HFFc6 (cell line): ENCODE data around the gene ADSS1. TPM values are rescaled to one million over a fixed set of nuclear protein-coding genes. Genes with fewer than 3 reads are reported as not detected.

Experiments
- DNase-seq: peaks from one replicate; pipeline ENCODE4 v3.0.0-alpha.2; 2018
- H3K27ac Mint-ChIP-seq: 2 replicates; pipeline ENCODE4 v1.8.0; 2020; ENCODE audit warnings: mild to moderate bottlenecking, mixed read lengths
- H3K27me3 Mint-ChIP-seq: 2 replicates; pipeline ENCODE4 v1.8.0; 2021; ENCODE audit warnings: mild to moderate bottlenecking, moderate library complexity, mixed read lengths; ENCODE audit not compliant: insufficient read depth
- H3K36me3 Mint-ChIP-seq: 2 replicates; pipeline ENCODE4 v1.8.0; 2021; ENCODE audit warnings: low read depth, mixed read lengths
- H3K4me1 Mint-ChIP-seq: 2 replicates; pipeline ENCODE4 v1.8.0; 2020; ENCODE audit warnings: low read depth, mixed read lengths
- H3K4me3 Mint-ChIP-seq: 2 replicates; pipeline ENCODE4 v1.8.0; 2020; ENCODE audit warnings: mild to moderate bottlenecking, moderate library complexity, mixed read lengths
- H3K9me3 Mint-ChIP-seq: 2 replicates; pipeline ENCODE4 v1.8.0; 2020; ENCODE audit warnings: mild to moderate bottlenecking, mixed read lengths
- total RNA-seq, 6 experiments: library from RNA; stranded (reverse); fragmentation: NEBNext Ultra II Directional; extraction: Animal tissue kit (Norgen Biotek cat#: 25700); gene quantifications; 2 replicates in 1 of 6; 3 replicates in 5 of 6; pipeline ENCODE4 v1.2.3, GENCODE V29; 2021
- TF ChIP-seq, protein P1 (sequence below): fragments of 200-600 bp; sonication (generic); IDR thresholded peaks from 2 replicates; pipeline ENCODE4 v1.5.0; 2021; ENCODE audit warnings: antibody characterized with exemption, mild to moderate bottlenecking

ADSS1 gene
- total RNA-seq, 6 experiments from 2014 or later = 2.7 to 3.7 (median 3.3) TPM

DNA sequence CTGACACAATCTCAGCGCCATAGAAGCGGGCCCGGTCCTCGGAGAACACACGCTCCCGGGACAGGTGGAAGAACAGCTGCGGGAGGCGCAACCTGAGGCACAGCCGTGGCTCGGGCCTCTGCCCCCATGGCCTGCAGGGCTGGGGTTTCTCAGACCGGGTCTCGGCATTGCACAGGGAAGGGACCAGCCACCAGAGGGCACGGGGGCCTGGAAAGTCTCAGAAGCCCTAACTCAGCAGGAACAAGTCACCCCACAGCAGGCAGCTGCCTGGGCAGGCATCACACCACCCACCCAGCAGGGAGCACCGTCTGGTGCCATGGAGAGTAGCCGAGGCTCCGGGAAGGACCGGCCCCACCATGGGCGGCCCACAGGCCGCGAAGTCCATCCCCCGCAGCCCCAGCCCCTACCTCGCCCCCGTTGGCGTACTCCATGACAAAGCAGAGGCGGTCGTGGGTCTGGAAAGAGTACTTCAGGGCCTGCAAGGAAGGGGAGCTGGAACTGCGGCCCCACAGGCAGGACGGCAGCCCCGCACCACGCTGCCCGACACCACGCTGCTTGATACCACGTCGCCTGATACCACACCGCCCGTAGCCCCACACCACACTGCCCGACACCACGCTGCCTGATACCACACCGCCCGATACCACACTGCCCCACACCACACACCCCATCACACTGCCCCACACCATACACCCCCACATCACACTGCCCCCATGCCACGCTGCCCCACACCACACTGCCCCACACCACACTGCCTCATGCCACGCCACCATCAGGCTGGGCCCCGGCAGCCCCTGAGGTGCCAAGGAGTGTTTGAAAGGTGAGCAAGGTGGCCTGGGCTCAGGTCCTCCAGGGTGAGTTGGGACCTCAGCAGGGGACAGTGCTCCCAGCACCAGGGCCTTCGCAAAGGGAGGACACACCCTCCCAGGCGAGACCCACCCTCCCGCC lies 49.8 kb downstream of the ADSS1 start:
- H3K27ac Mint-ChIP-seq = no peak overlapping the region
- H3K27me3 Mint-ChIP-seq = peaks cover 6% of the 10 kb centered on the region
- H3K9me3 Mint-ChIP-seq = no peaks in the 10 kb centered on the region
- TF ChIP-seq, protein P1, sequence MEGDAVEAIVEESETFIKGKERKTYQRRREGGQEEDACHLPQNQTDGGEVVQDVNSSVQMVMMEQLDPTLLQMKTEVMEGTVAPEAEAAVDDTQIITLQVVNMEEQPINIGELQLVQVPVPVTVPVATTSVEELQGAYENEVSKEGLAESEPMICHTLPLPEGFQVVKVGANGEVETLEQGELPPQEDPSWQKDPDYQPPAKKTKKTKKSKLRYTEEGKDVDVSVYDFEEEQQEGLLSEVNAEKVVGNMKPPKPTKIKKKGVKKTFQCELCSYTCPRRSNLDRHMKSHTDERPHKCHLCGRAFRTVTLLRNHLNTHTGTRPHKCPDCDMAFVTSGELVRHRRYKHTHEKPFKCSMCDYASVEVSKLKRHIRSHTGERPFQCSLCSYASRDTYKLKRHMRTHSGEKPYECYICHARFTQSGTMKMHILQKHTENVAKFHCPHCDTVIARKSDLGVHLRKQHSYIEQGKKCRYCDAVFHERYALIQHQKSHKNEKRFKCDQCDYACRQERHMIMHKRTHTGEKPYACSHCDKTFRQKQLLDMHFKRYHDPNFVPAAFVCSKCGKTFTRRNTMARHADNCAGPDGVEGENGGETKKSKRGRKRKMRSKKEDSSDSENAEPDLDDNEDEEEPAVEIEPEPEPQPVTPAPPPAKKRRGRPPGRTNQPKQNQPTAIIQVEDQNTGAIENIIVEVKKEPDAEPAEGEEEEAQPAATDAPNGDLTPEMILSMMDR = peak; percentile 45; the same call in 1 of the 2 replicates
- H3K4me3 Mint-ChIP-seq = no peak overlapping the region; the same call in 1 of the 2 replicates
- DNase-seq = no peak
- peaks cover 11% of the 10 kb centered on the region for H3K36me3 Mint-ChIP-seq
- H3K4me1 Mint-ChIP-seq = peaks cover 6% of the 10 kb centered on the region; the same call in 1 of the 2 replicates

DNA sequence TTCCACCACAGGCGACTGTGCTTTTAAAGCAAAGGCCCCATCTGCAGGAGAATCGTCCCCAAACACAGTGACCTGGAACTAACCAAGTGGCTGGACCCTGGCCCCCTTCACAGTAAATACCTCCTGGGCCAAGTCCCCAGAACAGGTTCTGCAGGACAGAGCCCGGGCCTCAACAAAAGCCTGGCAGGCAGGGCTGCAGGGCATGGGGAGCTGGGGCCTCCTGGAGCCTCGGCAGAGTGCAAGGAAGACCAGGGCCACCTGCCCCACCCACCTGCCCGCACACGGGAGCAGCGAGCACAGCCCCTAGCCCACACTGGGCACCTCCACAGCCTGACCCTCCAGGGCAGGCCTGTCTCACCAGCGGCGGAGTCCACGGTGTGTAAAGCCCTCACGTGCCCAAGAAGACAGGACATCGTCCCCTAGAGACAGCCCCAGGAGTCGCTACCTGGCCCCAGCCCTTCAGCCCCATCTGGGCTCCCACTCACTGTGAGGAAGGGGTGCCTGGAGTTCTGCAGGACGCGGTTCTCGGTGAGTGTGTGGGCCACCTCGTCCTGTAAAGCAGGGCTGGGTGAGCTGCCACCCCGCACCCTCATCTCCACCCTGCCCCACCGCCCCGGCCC lies 50.5 kb downstream of the ADSS1 start:
- H3K9me3 Mint-ChIP-seq = no peaks in the 10 kb centered on the region
- H3K4me3 Mint-ChIP-seq = no peak overlapping the region
- no peak for DNase-seq
- peaks cover 6% of the 10 kb centered on the region for H3K27me3 Mint-ChIP-seq
- H3K4me1 Mint-ChIP-seq = no peaks in the 10 kb centered on the region
- H3K27ac Mint-ChIP-seq = no peak overlapping the region
- peaks cover 11% of the 10 kb centered on the region for H3K36me3 Mint-ChIP-seq
- TF ChIP-seq, protein P1 = no peak

DNA sequence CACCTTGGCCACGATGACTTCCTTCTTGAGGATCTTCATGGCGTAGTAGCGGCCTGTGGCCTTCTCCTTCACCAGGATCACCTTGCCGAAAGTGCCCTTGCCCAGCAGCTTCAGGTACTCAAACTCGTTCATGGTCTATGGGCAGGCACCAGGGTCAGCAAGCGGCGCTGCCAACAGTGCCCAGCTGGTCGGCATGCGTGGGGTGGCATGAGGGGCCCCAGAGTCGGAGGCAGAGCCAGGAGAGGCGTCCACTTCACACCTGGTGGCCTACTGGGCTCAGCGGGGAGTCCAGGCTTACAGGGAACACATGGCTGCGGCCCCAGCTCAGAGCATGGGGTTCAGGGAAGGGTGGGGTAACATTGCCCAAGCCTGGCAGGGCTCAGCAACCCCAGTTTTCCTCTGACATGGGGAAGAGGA lies 51.1 kb downstream of the ADSS1 start:
- no peak for DNase-seq
- TF ChIP-seq, protein P1 = no peak
- Mint-ChIP-seq H3K27me3 (peaks cover 6% of the 10 kb centered on the region), H3K36me3 (peaks cover 11% of the 10 kb centered on the region), H3K9me3 (no peaks in the 10 kb centered on the region), H3K27ac (no peak overlapping the region), H3K4me1 (no peaks in the 10 kb centered on the region), H3K4me3 (no peak overlapping the region)

DNA sequence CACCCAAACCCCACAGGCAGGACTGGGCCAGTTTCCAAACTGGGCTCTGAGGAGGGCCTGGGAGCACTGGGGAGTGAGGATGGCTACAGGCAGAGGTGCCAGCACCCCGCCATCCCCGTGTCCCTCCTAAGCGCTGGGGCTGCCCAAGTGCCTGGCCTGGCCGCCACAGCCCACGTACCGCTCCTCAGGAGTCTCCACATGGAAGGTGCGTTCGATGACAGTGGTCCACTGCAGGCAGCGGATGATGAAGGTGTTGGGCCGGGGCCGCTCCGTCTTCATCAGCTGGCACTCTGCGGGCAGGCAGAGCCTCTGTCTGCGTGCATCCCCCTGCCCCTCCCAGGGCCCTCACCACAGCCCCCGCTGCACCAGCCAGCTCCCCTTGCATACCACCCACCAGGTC lies 52.5 kb downstream of the ADSS1 start:
- TF ChIP-seq, protein P1 = no peak
- H3K27me3 Mint-ChIP-seq = peaks cover 6% of the 10 kb centered on the region
- no peaks in the 10 kb centered on the region for H3K4me1 Mint-ChIP-seq
- H3K9me3 Mint-ChIP-seq = no peaks in the 10 kb centered on the region
- H3K27ac Mint-ChIP-seq = no peak overlapping the region
- peaks cover 4% of the 10 kb centered on the region; the same call in 1 of the 2 replicates for H3K36me3 Mint-ChIP-seq
- no peak for DNase-seq
- no peak overlapping the region for H3K4me3 Mint-ChIP-seq

DNA sequence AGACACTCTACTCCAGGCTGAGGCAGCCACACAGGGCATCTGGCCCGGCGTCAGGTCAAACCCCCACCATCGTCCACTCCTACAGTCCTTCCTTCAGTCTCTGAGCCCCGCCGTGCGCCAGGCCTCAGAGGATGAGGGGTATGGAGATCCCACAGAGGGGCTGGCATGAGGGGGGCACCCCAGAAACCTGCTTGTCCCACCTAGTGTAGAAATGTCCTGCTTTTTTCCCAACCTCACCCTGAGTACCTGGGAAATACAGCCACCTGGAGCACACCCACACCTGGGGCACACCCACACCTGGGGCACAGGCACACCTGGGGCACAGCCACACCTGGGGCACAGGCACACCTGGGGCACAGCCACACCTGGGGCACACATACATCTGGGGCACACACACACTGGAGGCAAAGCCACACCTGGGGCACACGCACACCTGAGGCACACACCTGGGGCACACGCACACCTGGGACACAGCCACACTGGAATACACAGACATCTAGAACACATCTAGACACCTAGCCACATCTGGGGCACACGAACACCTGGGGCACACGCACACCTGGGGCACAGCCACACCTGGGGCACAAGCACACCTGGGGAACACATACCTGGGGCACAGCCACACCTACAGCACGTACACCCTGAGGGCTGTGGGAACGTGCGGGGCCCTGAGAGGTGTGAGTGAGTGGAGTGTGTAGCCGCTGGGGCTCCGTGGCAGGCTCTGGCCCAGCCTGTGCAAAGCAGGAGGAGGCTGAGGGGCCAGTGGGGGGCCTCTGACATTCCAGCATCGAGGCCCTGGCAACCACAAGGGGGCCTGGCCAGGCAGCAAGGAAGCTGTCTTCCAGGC lies 53.2 kb downstream of the ADSS1 start:
- Mint-ChIP-seq H3K36me3 (peaks cover under 1% of the 10 kb centered on the region; the same call in 1 of the 2 replicates), H3K27me3 (peaks cover 6% of the 10 kb centered on the region), H3K4me1 (no peaks in the 10 kb centered on the region), H3K27ac (no peak overlapping the region), H3K4me3 (no peak overlapping the region), H3K9me3 (no peaks in the 10 kb centered on the region)
- TF ChIP-seq, protein P1 = 0 out of 2 replicates have a peak, but pooled peaks have one; percentile 34
- DNase-seq = no peak
